SKM-1 treated with dmso at 0.1 percent for 144 hours (cell line): Measurements from ENCODE around the gene FMNL3.
A peak's percentile ranks its signal among the peaks of the same experiment; 100 is the strongest.

ENCODE experiments used
- DNase-seq: peaks from one replicate; lab custom pipeline; 2025; ENCODE audit not compliant: unreplicated experiment; lab: John Stamatoyannopoulos, UW

FMNL3 gene

GRCh38 chr12:49655595-49656236 lies 51.5 kb downstream of the FMNL3 start:
- DNase-seq = no peak

DNA sequence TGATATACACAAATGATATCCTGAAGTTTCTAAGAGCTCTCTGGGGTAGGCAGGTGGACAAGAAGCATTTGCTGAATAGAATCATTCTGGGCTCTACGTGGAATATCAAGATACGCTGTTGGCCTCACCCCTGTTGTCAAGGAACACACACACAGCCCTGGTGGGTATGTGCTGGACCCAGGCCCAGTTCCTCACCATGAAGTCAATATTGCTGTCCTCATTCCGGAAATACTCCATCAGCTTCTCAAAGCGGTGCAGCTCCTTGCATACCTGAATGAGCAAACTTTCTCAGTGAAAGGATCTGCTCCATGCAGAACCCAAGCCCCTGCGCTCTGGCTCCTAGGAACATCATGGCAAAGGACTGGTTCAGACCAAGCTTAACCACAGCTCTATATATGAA lies 52.5 kb downstream of the FMNL3 start:
- DNase-seq = no peak

DNA sequence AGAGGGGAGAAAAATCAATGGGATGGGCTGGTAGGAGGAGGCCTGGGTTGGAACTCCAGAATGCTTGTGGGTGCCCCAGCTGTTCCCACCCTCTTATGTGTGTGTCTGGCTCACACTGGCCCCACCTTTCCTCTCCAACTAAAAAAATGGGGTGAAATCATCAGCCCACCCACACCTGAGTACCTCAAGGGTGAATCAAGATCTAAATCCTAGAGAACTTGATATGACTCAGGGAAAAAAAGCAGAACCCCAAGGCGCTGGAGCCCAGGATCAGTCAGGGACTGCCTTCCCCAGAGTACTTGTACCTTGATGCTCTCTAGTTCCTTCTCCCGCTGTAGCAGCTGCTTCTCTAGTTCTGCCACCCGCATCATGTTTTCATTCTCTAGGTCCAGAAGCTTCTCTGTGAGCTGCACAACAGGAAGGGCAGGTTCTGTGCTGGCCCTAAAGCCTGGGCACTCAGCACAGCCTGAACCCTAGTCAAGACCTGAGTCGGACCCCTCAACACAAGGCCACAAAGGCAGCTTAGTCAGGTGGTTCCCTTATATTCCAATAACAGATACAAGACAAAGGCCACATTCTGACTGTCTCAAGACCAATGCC lies 54.2 kb downstream of the FMNL3 start:
- DNase-seq = no peak

- no peak for DNase-seq
Observed at GRCh38 chr12:49651855-49652254, 55.4 kb downstream of the FMNL3 start.

GRCh38 chr12:49649892-49650291 lies 57.3 kb downstream of the FMNL3 start:
- DNase-seq = no peak

GRCh38 chr12:49649445-49649844 lies 57.8 kb downstream of the FMNL3 start:
- DNase-seq = no peak

GRCh38 chr12:49648712-49649003 lies 58.5 kb downstream of the FMNL3 start:
- DNase-seq = no peak

GRCh38 chr12:49647827-49648711 lies 59.1 kb downstream of the FMNL3 start:
- DNase-seq = no peak

DNA sequence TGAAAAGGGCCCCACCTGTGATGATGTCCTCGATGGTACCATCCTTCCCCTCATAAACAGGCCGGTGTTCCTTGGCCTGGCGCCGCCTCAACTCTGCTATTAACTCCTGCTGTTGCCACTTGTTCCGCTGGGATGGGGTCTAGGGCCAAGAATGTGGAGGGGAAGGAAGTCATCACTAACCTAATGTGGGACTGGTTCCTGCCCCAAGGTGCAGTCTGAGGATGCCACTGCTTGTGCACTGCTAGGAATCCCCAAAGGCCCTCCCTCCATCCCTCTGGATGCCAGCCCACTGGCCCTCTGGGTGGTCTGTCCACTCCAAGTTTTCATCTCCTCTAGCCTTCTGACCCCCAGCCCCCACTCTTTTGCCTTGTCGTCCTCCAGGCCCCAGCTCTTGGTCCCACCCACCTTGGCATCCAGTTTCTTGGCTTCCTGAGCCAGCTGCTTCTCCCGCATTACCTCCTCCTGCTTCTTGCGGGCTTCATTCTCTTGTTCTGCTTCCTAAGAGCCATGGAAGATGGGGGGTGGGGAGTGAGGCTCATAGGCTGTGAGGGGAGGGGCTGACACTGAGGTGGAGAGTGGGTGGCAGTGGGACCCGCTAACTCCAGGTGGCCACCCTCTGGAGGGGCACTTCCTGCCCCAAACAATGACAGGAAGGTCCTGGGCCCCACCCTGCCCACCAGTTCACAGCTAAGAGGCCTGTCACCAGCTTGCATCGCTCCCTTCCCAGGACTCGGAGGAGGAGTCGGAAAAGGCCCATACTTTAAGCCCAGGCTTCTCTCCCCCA lies 60.1 kb downstream of the FMNL3 start:
- DNase-seq = no peak

GRCh38 chr12:49646331-49646830 lies 60.8 kb downstream of the FMNL3 start:
- DNase-seq = no peak

GRCh38 chr12:49645146-49646039 lies 61.8 kb downstream of the FMNL3 start:
- no peak for DNase-seq

DNA sequence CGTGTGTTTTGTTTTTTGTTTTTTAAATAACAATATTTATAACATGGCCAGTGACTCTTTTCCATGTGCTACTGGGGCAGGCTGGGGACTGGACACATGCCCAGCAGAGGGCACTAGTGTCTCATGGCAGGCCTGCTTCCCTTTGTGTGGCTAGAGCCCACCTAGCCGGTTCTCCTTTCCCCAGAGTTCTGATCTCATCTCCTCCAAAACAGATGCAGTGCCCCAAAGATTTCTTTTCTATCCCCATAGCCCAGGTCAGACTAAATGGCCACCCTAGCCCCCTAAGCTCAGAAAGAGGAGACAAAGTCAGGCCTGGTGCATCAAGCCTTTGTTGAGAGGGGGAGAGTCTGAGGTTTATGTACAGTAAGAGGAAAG lies 62.6 kb downstream of the FMNL3 start:
- DNase-seq = peak; percentile 19

GRCh38 chr12:49643961-49644619 lies 63.1 kb downstream of the FMNL3 start:
- no peak for DNase-seq

- no peak for DNase-seq
Observed at GRCh38 chr12:49643135-49643534, 64.1 kb downstream of the FMNL3 start.

DNA sequence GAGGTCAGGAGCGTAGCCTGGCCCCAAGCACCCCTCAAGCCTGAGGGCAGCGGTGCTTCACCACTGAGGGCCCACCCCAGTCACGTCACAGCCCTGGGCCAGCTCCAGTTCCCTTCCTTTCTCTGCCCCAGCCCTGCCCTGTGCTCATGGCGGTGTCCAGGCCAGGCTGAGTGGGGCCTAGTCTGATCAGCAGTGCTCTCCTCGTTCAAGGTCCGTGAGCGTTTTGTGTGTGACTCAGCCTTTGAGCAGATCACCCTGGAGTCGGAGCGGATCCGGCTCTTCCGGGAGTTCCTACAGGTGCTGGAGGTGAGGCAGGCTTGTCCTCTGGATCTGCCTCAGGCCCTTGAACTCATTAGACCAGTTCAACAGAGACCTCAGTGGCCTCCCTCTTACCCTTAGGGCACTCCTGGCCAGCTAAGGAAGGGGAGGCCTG lies 64.8 kb downstream of the FMNL3 start:
- DNase-seq = no peak

DNA sequence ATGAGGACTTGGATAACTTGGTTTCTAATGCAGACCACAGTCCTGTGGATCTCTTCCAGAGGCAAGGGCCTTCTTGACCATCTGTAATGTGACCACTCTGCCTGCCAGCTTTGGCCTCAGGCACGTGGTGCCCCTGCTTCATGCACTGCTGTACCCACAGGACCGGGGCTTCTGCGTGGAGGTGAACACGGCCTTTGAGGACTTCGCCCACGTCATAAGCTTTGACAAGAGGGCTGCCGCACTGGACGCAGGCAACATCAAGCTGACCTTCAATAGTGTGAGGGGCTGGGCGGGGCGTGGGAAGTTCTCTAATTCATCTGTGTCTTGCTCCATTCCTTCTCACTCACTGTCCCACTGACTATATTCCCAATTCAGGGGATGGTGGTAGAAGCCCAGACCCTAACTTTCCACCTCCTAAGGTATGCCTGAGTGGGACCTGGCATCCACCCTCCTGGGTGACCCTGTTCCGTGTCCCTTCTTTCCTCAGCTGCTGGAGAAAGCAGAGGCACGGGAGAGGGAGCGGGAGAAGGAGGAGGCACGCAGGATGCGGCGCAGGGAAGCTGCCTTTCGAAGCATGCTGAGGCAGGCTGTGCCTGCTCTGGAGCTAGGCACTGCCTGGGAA lies 65.3 kb downstream of the FMNL3 start:
- no peak for DNase-seq

DNA sequence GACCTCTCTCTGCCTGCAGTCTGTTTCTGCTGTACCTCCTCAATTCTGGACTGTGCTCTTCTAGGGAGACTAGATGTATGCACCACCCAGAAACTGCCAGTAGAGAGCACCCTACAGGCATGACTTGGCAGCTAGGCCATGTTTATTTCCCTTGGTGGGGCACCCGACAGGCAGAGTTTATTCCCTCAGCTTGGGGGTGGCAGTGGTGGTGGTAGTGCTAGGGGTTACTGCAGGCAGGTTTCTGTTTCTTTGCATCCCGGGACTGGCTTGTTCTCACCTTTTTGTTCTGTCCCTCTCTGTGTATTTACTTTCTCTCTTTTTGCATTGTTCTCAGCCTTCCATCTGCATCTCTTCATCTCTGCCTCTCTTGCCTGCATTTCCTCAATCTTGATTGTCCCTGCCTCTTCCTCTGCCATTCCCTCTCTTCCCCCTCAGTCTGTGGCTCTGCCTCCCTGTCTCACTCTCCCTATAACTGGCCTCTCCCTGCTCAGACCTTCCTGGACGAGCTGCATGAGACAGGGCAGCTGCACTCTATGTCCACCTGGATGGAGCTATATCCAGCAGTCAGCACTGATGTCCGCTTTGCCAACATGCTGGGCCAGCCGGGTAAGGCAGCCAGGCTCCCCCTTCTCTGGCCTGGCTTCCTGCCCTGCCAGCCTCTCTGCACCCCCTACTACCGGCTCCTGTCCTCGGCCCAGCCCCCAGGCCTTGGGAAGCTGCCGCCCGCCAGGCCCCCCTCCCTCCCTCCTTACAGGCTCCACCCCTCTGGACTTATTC lies 70.0 kb downstream of the FMNL3 start:
- DNase-seq = peak; percentile 18

DNA sequence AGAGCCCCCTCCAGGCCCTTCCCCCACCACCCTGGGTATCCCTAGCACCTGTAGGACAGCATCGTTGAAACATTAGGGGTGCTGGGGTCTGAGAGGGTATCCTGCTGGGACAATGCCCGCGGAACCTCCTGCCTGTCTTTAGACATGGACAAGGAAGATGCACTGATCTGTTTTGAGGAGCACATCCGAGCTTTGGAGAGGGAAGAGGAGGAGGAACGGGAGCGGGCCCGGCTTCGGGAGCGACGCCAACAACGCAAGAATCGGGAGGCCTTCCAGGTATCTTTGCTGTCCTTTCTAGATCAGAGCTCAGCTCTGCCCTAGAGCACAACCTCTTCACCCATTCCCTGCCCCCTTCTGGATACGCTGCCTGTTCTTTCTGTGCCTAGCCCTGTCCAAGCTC lies 70.6 kb downstream of the FMNL3 start:
- DNase-seq = no peak

- no peak for DNase-seq
Observed at GRCh38 chr12:49635656-49636055, 71.5 kb downstream of the FMNL3 start.
